ENCODE results near the gene RAD1. TPM values are rescaled to one million over a fixed set of nuclear protein-coding genes. Genes with fewer than 3 reads are reported as not detected.

Gene RAD1
- 30.3 to 40.7 TPM (median 31.8 TPM) in 5 replicates for total RNA-seq (2022; extraction: Qiagen RNA extraction)

GRCh38 chr5:34915139-34915855 lies at the start of gene RAD1, which contains the start of gene BRIX1:
Gene RAD1 (minus strand): TSS chr5:34915504. CDS start chr5:34914892, 612 bp downstream.
Gene BRIX1 (plus strand): TSS chr5:34915711. CDS start chr5:34915739, 28 bp downstream.

GRCh38 chr5:34929134-34929719 lies 13.9 kb upstream of the RAD1 start, which contains the start of gene DNAJC21:
Gene DNAJC21 (plus strand): TSS chr5:34929559. CDS start chr5:34929820, 261 bp downstream.

Other genes starting within 250 kb of the RAD1 start
- gene TTC23L, start 76.3 kb downstream of the RAD1 start, total RNA-seq (2022; extraction: Qiagen RNA extraction): 0.03 to 0.21 TPM (median 0.12 TPM) in 5 replicates
- 47.8 to 54.9 TPM (median 53.9 TPM) in 5 replicates for gene BRIX1, start 207 bp upstream of the RAD1 start, total RNA-seq (2022; extraction: Qiagen RNA extraction)
- 21.5 to 31.8 TPM (median 24.2 TPM) in 5 replicates for gene DNAJC21, start 14.1 kb upstream of the RAD1 start, total RNA-seq (2022; extraction: Qiagen RNA extraction)
- not detected in 5 replicates for gene AGXT2, start 132.4 kb upstream of the RAD1 start, total RNA-seq (2022; extraction: Qiagen RNA extraction)